ENCODE results near the gene BTBD1. TPM values are rescaled to one million over a fixed set of nuclear protein-coding genes. Genes with fewer than 3 reads are reported as not detected.

Gene BTBD1
- total RNA-seq, 1 donor from 2014 or later: 37.8 TPM

- TF ChIP-seq, protein P1, sequence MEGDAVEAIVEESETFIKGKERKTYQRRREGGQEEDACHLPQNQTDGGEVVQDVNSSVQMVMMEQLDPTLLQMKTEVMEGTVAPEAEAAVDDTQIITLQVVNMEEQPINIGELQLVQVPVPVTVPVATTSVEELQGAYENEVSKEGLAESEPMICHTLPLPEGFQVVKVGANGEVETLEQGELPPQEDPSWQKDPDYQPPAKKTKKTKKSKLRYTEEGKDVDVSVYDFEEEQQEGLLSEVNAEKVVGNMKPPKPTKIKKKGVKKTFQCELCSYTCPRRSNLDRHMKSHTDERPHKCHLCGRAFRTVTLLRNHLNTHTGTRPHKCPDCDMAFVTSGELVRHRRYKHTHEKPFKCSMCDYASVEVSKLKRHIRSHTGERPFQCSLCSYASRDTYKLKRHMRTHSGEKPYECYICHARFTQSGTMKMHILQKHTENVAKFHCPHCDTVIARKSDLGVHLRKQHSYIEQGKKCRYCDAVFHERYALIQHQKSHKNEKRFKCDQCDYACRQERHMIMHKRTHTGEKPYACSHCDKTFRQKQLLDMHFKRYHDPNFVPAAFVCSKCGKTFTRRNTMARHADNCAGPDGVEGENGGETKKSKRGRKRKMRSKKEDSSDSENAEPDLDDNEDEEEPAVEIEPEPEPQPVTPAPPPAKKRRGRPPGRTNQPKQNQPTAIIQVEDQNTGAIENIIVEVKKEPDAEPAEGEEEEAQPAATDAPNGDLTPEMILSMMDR (conservative IDR thresholded peaks at IDR 0.05): no peak
- H3K27ac Mint-ChIP-seq (ENCODE audit: unreplicated experiment): peak overlapping the region; percentile 94
- peaks cover 27% of the 10 kb centered on the region for H3K4me1 Mint-ChIP-seq
- peak overlapping the region; percentile 97 for H3K4me3 Mint-ChIP-seq
- peaks cover 12% of the 10 kb centered on the region for H3K36me3 Mint-ChIP-seq (ENCODE audit: low read depth)
- no peaks in the 10 kb centered on the region for H3K27me3 Mint-ChIP-seq (ENCODE audit: low read depth)
- DNase-seq (ENCODE audit: low read depth, low spot score): no peak
- H3K9me3 Mint-ChIP-seq: peaks cover 4% of the 10 kb centered on the region
Observed at GRCh38 chr15:82986442-82986780, 80.6 kb downstream of the BTBD1 start.

DNA sequence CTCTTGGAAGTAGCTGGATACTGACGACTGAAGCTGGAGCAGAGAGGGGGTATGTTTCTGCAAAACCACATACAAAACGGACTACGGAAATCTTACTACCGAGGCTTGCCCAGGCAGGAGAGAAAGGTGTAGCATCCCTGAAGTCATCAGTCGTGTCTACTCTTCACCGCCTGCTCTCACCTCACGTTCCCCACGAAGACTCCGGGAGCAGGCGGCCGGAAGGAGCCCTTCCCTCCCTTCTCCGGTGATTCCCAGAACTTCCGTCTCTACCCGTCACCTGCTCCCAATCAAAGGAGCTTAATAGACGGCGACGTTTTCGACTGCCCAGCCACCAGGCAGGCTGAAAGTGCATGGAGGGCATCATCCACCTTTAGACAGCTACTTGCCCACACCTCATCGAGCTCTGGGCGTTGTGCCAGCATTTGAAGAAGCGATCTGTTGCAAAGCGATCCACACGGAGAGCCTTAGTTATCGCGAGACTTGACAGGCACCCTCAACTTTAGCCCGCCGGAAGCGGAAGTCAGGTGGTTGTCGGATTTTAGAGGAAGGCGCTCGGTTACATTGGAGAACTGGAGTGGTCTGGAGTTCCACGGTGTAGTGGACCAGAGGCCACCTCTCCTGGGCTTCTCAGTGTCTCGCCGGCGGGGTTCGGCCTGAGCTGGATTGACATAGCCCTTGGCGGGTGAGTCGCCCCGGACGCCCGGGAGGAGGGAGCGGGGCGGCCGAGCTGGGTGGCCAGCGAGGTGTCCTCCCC, 81.2 kb downstream of the BTBD1 start, which contains the start of gene RAMAC:
Gene RAMAC (plus strand): TSS at position 523 of the 754 bp plus-strand sequence. CDS start 2,809 bp downstream, outside the sequence.
- peak; percentile 77 for DNase-seq (ENCODE audit: low read depth, low spot score)
- peaks cover 27% of the 10 kb centered on the region for H3K4me1 Mint-ChIP-seq
- peaks cover 4% of the 10 kb centered on the region for H3K9me3 Mint-ChIP-seq
- H3K27me3 Mint-ChIP-seq (ENCODE audit: low read depth): no peaks in the 10 kb centered on the region
- peak within 1 kb of the TSS; percentile 99 for H3K27ac Mint-ChIP-seq (ENCODE audit: unreplicated experiment)
- peaks cover 12% of the 10 kb centered on the region for H3K36me3 Mint-ChIP-seq (ENCODE audit: low read depth)
- TF ChIP-seq, protein P1 (conservative IDR thresholded peaks at IDR 0.05): no peak
- peak within 1 kb of the TSS; percentile 97 for H3K4me3 Mint-ChIP-seq

- TF ChIP-seq, protein P1 (conservative IDR thresholded peaks at IDR 0.05): no peak
- Mint-ChIP-seq H3K9me3 (peaks cover 4% of the 10 kb centered on the region), H3K4me3 (no peak overlapping the region), H3K4me1 (peaks cover 14% of the 10 kb centered on the region), H3K36me3 (ENCODE audit: low read depth) (peaks cover 2% of the 10 kb centered on the region), H3K27ac (ENCODE audit: unreplicated experiment) (no peak overlapping the region), H3K27me3 (ENCODE audit: low read depth) (no peaks in the 10 kb centered on the region)
- no peak for DNase-seq (ENCODE audit: low read depth, low spot score)
Observed at GRCh38 chr15:82980981-82981380, 86.1 kb downstream of the BTBD1 start.

DNA sequence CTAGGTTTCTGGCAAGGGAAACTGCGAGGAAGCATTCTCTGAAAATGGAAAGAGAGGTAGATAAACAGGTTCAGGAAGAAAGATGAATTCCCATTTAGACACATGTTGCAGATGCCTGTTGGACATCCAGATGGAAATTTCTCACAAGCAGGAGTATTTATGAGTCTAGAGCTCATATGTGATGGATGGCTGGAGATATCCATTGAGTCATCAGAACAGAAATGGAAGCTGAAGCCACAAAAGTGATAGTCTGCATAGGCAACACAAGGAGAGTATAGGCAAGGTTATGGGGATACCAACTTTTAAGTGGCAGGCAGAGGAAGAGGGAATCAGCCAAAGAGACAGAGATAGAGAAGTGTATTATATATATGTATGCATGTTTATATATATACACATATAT, 87.3 kb downstream of the BTBD1 start:
- DNase-seq (ENCODE audit: low read depth, low spot score): no peak
- Mint-ChIP-seq H3K27ac (ENCODE audit: unreplicated experiment) (no peak overlapping the region), H3K4me3 (no peak overlapping the region), H3K9me3 (no peaks in the 10 kb centered on the region), H3K36me3 (ENCODE audit: low read depth) (no peaks in the 10 kb centered on the region), H3K27me3 (ENCODE audit: low read depth) (no peaks in the 10 kb centered on the region), H3K4me1 (peaks cover 1% of the 10 kb centered on the region)
- TF ChIP-seq, protein P1 (conservative IDR thresholded peaks at IDR 0.05): no peak

GRCh38 chr15:82978438-82978837, 88.6 kb downstream of the BTBD1 start:
- Mint-ChIP-seq H3K4me1 (no peaks in the 10 kb centered on the region), H3K36me3 (ENCODE audit: low read depth) (no peaks in the 10 kb centered on the region), H3K4me3 (no peak overlapping the region), H3K27ac (ENCODE audit: unreplicated experiment) (no peak overlapping the region), H3K9me3 (no peaks in the 10 kb centered on the region), H3K27me3 (ENCODE audit: low read depth) (no peaks in the 10 kb centered on the region)
- TF ChIP-seq, protein P1 (conservative IDR thresholded peaks at IDR 0.05): no peak
- no peak for DNase-seq (ENCODE audit: low read depth, low spot score)
